Gastrocnemius medialis (tissue), 4 donors: Measurements from ENCODE around the gene KCNAB2.

ENCODE experiments used
- CTCF ChIP-seq, 5 experiments: fragments of 450-650 bp in 3 of 5; fragments of 200-600 bp in 2 of 5; sonication (generic) in 2 of 5; IDR thresholded peaks in 4 of 5; conservative IDR thresholded peaks in 1 of 5; 1 replicate in 4 of 5; 2 replicates in 1 of 5; pipeline ENCODE4 v1.5.1; 2016 to 2019; ENCODE audit warnings: antibody characterized with exemption in 5 of 5, mild to moderate bottlenecking in 3 of 5, moderate library complexity in 3 of 5
- POLR2A ChIP-seq, 2 donors: fragments of 450-650 bp; IDR thresholded peaks; one replicate each; pipeline ENCODE4 v1.6.1; 2017; ENCODE audit warnings: antibody characterized with exemption in 2 of 2, mild to moderate bottlenecking in 2 of 2, moderate library complexity in 2 of 2

DNA sequence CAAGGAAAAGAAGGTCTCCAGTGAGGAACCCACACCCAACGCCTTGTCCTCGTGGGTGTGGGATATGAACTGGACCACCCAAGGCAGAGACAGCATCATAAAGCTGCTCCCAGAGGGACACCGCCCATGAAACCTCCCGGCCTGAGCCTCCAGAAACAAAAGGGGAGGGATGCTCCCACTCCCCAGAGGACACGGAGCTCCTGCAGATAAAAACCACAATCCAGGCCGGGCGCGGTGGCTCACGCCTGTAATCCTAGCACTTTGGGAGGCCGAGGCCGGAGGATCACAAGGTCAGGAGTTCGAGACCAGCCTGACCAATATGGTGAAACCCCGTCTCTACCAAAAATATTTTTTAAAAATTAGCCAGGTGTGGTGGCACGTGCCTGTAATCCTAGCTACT is 68.1 kb downstream of the KCNAB2 start:
- TF ChIP-seq POLR2A (IDR thresholded peaks at IDR 0.05), result no peak
- no peak for TF ChIP-seq CTCF (IDR thresholded peaks at IDR 0.05 in 4 of 5, conservative IDR thresholded peaks at IDR 0.05 in 1 of 5)
